ENCODE data around the gene MSI2. TPM values are rescaled to one million over a fixed set of nuclear protein-coding genes. Genes with fewer than 3 reads are reported as not detected.

MSI2 gene
- total RNA-seq, 3 donors from 2014 or later = 40.6 to 56.2 (median 54.3) TPM

DNA sequence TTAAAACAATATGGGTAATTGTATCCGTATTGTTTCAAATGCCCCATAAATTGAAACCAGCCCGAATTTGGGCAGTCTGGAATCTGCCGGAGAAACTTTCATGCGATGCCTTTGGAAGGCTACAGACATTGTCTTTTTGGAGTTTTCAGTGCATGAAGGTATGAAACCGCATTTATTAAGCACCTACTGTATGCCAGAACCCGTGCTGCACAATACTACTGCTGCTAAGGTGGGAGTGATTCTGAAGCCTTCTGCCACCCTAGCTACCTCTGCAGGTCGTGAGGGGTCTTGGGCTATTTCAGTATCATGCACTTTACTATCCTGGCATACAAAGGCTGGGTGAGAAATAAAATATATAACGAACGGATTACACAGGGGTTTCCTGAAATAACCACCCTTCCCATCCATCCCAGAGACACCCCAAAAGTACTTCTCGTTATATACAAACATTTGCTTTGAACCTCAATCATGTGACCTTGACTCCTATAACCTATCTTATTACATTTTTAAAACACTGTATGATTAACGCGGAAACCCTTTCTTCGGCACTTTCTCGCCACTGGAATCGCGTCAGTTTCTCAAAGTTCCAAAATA is 1.0 kb upstream of the MSI2 start:
- H3K4me1 Mint-ChIP-seq (ENCODE audit: low read depth) = peaks cover 33% of the 10 kb centered on the region
- peak overlapping the region; percentile 90 for H3K4me3 Mint-ChIP-seq
- ATAC-seq (no peak), DNase-seq (no peak)
- peaks cover 5% of the 10 kb centered on the region for H3K36me3 Mint-ChIP-seq (ENCODE audit: insufficient read depth)
- no peaks in the 10 kb centered on the region for H3K9me3 Mint-ChIP-seq
- H3K27me3 Mint-ChIP-seq (ENCODE audit: low read depth) = no peaks in the 10 kb centered on the region

DNA sequence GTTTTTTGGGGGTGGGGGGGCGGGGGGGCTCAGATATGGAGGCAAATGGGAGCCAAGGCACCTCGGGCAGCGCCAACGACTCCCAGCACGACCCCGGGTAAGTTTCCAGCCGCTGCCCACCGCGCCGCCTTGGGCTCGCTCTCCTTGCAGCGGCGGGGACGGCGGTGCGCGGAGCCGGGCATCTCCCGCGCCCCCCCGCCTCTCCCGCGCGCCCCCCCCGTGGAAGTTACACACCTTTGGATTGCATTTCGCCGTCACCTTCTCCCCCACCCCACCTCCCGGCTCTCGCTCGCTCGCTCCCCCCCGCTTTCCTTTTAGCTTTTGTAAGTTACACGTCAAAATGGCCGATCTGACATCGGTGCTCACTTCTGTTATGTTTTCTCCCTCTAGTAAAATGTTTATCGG is 387 bp downstream of the MSI2 start:
- ATAC-seq (peak; percentile 26 to 35), DNase-seq (peak; percentile 31)
- Mint-ChIP-seq H3K36me3 (ENCODE audit: insufficient read depth) (peaks cover 15% of the 10 kb centered on the region), H3K27me3 (ENCODE audit: low read depth) (no peaks in the 10 kb centered on the region), H3K9me3 (no peaks in the 10 kb centered on the region), H3K4me1 (ENCODE audit: low read depth) (peaks cover 46% of the 10 kb centered on the region), H3K4me3 (peak overlapping the region; percentile 94)

DNA sequence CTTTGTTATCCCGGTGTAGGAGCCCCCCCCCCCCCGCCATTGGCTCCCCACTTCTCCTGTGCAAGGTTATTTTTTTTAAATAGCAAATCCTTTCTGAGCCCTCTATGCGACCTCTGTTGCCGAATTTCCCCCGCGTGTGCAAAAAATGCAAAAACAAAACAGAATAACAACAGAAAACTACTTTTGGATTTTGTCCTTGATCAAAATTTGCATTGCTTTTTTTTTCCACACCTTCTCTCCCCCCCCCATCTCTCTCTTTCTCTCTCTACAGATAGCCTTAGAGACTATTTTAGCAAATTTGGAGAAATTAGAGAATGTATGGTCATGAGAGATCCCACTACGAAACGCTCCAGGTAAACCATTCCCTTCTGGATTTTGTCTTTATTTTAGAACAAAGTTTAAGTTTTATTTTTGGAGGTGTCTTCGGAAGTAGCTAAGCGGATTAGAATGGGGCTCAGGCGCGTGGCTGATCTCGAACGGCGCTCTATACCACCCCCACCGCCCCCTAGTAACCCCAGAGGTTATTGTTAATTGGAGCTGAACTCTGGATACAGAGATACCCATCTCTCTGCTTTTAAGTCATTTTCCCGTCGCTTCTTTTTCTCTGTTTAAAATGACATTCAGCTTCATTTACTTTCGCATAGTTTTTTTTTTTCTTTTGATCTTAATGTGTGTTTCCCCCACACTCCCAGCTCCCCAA is 1.0 kb downstream of the MSI2 start:
- peaks cover 22% of the 10 kb centered on the region for H3K36me3 Mint-ChIP-seq (ENCODE audit: insufficient read depth)
- H3K4me1 Mint-ChIP-seq (ENCODE audit: low read depth) = peaks cover 53% of the 10 kb centered on the region
- H3K9me3 Mint-ChIP-seq = no peaks in the 10 kb centered on the region
- ATAC-seq = no peak
- peak overlapping the region; percentile 94 for H3K4me3 Mint-ChIP-seq
- DNase-seq = no peak
- no peaks in the 10 kb centered on the region for H3K27me3 Mint-ChIP-seq (ENCODE audit: low read depth)

DNA sequence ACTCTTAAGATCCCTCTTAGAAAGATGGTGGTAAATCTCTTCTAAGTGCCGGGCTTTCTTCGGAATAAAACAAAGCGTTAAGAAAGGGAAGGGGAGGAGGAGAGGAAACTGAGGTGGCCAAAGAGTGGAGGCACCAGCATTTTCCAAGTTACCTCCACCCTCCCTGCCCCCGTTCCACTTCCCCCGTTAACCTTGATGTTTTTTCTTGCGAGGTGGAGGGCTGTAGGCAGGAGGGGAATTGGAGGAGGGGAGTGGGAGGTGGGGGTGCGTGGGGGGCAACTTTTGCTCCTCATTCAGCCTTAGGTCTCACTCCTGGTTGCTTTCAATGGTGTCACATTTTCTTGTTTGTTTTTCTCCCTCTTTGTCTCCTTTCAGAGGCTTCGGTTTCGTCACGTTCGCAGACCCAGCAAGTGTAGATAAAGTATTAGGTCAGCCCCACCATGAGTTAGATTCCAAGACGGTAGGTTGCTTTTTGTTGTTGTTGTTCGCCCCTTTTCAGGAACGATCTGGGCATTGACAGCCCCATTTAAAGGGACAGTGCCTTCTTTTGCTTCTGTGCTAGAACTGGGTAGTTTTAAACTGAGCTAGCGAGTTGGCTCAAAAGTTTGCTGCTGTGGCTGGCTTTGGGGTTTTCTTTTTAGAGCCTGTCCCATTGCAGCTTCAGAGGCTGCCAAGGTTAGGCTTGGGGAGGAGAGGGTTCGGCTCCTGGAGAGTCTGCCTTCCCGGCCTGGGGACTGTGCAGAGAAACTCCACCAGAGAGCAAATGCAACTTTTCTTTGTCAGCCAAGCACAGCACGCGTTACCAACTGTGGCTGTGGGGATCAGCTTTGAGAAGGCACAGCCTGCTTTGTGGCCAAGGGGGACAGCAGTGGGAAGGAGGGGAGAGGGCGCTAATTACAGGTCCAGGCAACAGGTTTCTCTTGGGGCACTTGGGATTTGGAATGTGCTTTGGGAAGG is 1.9 kb downstream of the MSI2 start:
- no peaks in the 10 kb centered on the region for H3K27me3 Mint-ChIP-seq (ENCODE audit: low read depth)
- peaks cover 29% of the 10 kb centered on the region for H3K36me3 Mint-ChIP-seq (ENCODE audit: insufficient read depth)
- H3K4me1 Mint-ChIP-seq (ENCODE audit: low read depth) = peaks cover 59% of the 10 kb centered on the region
- no peak for ATAC-seq
- DNase-seq = no peak
- H3K9me3 Mint-ChIP-seq = no peaks in the 10 kb centered on the region
- H3K4me3 Mint-ChIP-seq = peak overlapping the region; percentile 94

DNA sequence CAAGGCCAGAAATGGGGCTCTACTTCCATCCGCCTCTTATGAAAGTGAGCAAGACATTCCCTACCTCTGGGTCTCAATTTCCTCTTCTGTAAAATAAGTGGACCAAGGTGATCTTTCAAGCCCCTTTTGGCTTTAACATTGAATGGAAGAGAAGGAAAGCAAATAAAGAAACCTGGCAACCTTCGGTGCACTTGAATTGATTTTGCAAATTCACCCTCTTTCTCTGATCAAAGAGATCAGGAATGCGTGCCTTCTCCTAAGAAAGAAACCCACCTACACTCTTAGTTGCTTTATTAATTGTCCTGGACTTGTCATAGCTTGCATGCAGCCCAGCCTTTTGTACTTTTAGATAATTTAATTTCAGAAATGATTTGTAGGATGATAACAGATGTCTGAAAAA is 3.0 kb downstream of the MSI2 start:
- Mint-ChIP-seq H3K4me3 (peak overlapping the region; percentile 94), H3K36me3 (ENCODE audit: insufficient read depth) (peaks cover 38% of the 10 kb centered on the region), H3K9me3 (no peaks in the 10 kb centered on the region), H3K4me1 (ENCODE audit: low read depth) (peaks cover 66% of the 10 kb centered on the region), H3K27me3 (ENCODE audit: low read depth) (no peaks in the 10 kb centered on the region)
- DNase-seq (no peak), ATAC-seq (no peak)

DNA sequence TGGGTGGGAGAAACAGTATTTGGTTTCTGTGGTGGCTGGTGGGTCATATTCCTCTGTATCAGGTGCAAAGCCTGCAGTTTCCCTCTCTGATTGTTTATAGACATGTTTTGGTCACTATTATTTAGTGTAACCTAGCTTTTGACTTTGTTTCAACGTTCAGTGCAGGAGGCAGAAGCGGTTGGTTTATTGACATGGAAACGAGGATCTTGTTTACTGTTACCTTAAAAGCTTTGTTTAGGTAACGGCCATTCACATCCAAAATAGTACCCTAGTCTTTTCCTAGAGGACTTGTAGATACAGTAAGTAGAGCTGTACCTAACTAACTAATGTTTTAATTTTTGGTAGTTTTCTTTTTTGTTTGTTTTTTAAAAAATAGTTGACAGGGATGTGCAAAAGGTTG is 3.5 kb downstream of the MSI2 start:
- peaks cover 66% of the 10 kb centered on the region for H3K4me1 Mint-ChIP-seq (ENCODE audit: low read depth)
- no peak overlapping the region for H3K4me3 Mint-ChIP-seq
- H3K9me3 Mint-ChIP-seq = no peaks in the 10 kb centered on the region
- H3K36me3 Mint-ChIP-seq (ENCODE audit: insufficient read depth) = peaks cover 38% of the 10 kb centered on the region
- DNase-seq = no peak
- H3K27me3 Mint-ChIP-seq (ENCODE audit: low read depth) = no peaks in the 10 kb centered on the region
- ATAC-seq = no peak

DNA sequence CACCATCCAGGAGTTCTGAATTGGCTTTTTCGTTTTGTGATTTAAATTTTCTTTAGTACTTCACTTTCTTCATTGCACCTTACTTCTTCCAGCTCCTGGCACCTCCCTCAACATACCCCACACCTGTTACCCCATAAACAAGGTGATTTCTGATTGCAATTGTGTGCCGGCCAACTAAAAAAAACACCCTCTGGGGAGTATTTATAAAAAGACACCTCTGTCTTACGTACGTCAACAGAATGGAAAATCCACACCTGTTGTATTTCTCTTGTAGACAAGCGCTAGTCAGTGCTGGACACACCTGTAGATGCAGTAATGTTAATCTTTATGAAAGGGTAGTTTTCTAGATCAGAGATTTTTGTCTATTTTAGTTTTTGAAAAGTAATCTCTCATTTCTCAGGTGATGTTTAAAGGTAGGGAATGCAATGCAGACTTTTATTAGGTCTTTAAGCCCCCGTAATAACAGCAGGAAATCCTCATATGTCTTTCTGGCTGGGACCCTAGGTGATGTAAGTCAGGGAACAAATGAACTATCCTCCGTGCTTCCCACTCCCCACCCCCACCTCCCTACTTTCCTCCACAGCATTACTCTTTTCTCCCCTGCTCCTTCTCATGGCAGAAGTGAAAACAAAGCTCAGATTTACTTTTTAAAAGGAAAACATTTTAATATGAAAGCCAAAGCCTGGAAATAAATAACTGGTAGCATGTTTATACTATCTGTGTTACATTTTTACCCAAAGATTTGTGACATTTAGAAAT is 4.2 kb downstream of the MSI2 start:
- Mint-ChIP-seq H3K4me3 (peak overlapping the region; percentile 5), H3K4me1 (ENCODE audit: low read depth) (peaks cover 65% of the 10 kb centered on the region), H3K36me3 (ENCODE audit: insufficient read depth) (peaks cover 43% of the 10 kb centered on the region)

DNA sequence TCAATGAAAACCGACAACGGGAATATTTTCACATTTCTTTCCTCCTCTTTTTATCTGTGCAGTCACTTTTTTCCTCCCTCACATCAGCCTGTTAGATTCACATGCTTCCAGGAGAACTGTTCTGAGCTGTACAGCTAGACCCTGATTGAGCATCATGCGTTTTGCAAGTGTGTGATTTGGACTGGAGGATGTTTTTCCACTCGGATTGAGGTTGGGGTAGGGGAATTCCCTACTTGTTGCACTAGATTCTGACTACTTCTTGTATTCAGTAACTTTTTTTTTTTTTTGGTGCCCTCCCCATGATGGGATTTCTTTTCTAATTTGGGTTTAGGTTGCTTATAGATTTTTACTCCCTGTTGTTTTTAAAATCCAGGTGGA is 4.8 kb downstream of the MSI2 start:
- H3K36me3 Mint-ChIP-seq (ENCODE audit: insufficient read depth) = peaks cover 47% of the 10 kb centered on the region
- H3K4me1 Mint-ChIP-seq (ENCODE audit: low read depth) = peaks cover 67% of the 10 kb centered on the region

More for the DNA sequence above, 4.2 kb downstream of the MSI2 start:
- DNase-seq (no peak), ATAC-seq (no peak)
- Mint-ChIP-seq H3K9me3 (no peaks in the 10 kb centered on the region), H3K27me3 (ENCODE audit: low read depth) (no peaks in the 10 kb centered on the region)

DNA sequence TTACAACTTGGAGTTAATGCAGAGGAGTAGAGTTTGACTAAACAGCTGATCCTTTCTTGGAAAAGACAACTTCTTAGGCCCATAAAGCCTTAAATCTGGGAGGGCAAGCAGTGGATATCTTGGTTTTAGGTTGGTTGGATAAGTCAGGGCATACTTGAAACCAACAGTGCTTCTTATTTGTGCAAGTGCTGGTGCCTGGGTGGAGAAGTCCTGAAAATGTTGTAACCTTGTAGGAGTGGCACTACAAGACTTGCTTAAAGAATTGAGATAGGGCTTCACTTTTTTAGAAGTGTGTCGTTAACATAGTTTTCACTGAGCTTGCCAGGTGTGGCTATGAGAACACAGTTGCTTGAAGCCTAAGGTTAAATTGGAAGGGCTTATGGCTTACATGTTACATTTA is 6.2 kb downstream of the MSI2 start:
- Mint-ChIP-seq H3K4me3 (no peak overlapping the region), H3K36me3 (ENCODE audit: insufficient read depth) (peaks cover 50% of the 10 kb centered on the region), H3K9me3 (no peaks in the 10 kb centered on the region), H3K4me1 (ENCODE audit: low read depth) (peaks cover 68% of the 10 kb centered on the region), H3K27me3 (ENCODE audit: low read depth) (no peaks in the 10 kb centered on the region)
- ATAC-seq (no peak), DNase-seq (no peak)

More for the DNA sequence above, 4.8 kb downstream of the MSI2 start:
- no peak for ATAC-seq
- no peaks in the 10 kb centered on the region for H3K27me3 Mint-ChIP-seq (ENCODE audit: low read depth)
- H3K4me3 Mint-ChIP-seq = no peak overlapping the region
- H3K9me3 Mint-ChIP-seq = no peaks in the 10 kb centered on the region
- no peak for DNase-seq

DNA sequence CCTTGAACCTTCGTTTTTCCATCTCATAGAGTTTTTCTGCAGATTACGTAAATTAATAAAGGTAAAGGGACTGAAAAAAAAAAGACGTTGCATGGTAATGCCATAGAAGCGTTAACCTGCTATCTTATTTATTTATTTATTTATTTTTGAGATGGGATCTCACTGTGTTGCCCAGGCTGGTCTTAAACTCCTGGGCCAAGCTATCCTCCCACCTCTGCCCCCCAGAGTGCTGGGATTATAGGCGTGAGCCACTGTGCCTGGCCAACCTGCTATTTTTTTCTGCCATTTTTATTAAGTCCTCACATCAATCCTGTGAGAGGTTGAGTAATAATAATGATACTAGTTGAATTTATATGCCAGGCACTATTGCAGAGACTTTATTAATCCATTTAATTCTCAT is 7.9 kb downstream of the MSI2 start:
- Mint-ChIP-seq H3K4me1 (ENCODE audit: low read depth) (peaks cover 62% of the 10 kb centered on the region), H3K9me3 (no peaks in the 10 kb centered on the region), H3K36me3 (ENCODE audit: insufficient read depth) (peaks cover 56% of the 10 kb centered on the region), H3K27me3 (ENCODE audit: low read depth) (no peaks in the 10 kb centered on the region), H3K4me3 (no peak overlapping the region)
- DNase-seq (no peak), ATAC-seq (no peak)

DNA sequence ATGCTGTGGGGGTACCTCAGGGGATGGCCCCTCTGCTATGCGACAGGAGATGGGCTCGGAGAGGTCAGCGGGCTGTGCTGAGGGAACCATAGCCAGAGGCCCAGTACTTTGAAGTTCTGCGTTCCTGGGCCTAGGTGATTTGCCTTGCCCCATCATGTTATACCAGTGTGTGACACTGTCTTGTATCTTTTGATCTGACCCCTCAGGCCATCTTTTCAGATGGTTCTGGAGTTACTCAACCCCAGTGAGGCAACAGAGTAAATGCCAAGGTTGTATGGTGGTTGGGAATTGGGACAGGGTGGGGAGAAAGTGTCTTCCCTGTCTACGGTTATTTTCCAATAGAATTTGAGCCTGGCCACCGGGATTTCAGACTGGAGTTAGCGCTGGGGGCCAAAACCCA is 8.5 kb downstream of the MSI2 start:
- Mint-ChIP-seq H3K27me3 (ENCODE audit: low read depth) (no peaks in the 10 kb centered on the region), H3K4me1 (ENCODE audit: low read depth) (peaks cover 56% of the 10 kb centered on the region), H3K9me3 (no peaks in the 10 kb centered on the region), H3K36me3 (ENCODE audit: insufficient read depth) (peaks cover 59% of the 10 kb centered on the region), H3K4me3 (no peak overlapping the region)
- no peak for DNase-seq
- ATAC-seq = no peak

DNA sequence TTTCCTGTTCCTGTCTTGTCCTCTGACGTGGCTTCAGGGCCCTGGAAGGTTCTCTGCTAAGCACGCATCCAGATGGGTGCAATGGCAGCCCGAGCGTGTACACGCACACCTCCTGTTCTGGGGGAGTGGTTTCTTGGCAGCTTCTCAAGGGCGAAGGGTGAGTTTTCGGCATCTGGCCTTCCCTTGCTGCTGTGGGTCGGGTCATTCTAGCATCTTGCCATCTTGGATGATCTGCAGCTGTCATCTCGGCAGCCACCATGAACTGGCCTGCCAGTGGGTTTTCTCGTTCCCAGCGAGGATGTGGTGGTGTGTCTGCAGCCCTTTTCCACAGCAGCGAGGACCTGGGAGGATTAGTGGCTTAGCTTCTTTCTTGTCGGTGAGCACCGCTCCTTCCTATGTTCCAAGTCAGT is 10.6 kb downstream of the MSI2 start:
- Mint-ChIP-seq H3K27me3 (ENCODE audit: low read depth) (no peaks in the 10 kb centered on the region), H3K4me3 (no peak overlapping the region), H3K36me3 (ENCODE audit: insufficient read depth) (peaks cover 53% of the 10 kb centered on the region), H3K9me3 (no peaks in the 10 kb centered on the region), H3K4me1 (ENCODE audit: low read depth) (peaks cover 40% of the 10 kb centered on the region)
- no peak for ATAC-seq
- no peak for DNase-seq

DNA sequence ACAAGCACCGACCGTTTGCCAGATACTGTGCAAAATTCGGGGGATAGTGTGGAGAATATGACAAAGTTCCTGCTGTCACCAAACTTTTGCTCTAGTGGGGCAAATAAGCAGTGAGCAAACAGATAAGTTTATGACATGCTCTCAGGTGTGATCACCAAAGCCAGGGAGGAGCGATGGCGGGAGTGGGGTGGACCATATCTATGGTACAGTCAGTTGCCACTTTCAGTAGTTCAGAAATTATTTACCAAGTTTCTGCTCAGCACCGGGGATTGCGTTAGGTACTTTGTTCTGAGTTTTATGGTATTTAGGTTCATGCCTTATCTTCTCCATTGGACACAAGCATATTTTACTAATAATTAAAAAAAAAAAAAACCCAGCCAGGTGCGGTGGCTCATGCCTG is 11.9 kb downstream of the MSI2 start:
- ATAC-seq (no peak), DNase-seq (no peak)
- Mint-ChIP-seq H3K4me3 (no peak overlapping the region), H3K4me1 (ENCODE audit: low read depth) (peaks cover 30% of the 10 kb centered on the region), H3K27me3 (ENCODE audit: low read depth) (no peaks in the 10 kb centered on the region), H3K36me3 (ENCODE audit: insufficient read depth) (peaks cover 46% of the 10 kb centered on the region), H3K9me3 (no peaks in the 10 kb centered on the region)

DNA sequence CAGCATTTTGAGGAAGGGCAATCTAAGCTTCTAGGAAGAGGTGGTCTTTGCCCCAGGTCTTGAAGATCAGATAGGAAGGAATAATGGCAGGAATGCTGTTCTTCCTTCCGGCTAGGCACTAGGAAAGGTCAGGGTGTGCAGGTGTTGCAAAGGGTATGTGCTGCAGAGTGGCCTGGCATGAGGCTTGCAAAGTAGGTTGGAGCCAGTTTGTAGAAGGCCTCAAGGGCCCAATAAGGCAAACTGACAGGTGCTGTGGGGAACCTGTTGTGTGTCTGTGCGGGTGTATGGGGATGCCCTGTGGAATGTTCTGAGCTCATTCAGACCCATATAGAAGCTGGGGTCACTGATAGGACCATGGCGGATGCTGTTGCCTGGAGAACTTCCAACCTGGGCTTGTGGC is 12.7 kb downstream of the MSI2 start:
- Mint-ChIP-seq H3K4me3 (no peak overlapping the region), H3K36me3 (ENCODE audit: insufficient read depth) (peaks cover 40% of the 10 kb centered on the region), H3K9me3 (no peaks in the 10 kb centered on the region), H3K27me3 (ENCODE audit: low read depth) (no peaks in the 10 kb centered on the region), H3K4me1 (ENCODE audit: low read depth) (peaks cover 22% of the 10 kb centered on the region)
- DNase-seq (no peak), ATAC-seq (no peak)

Data from activated T-cell treated with anti-CD3 and anti-CD28 coated beads, Interleukin-2, amount 50 U/mL, for 4 hours (primary cell).